Posterior cingulate gyrus (tissue), 11 donors: ENCODE data around the gene ABHD8.

Experiments used
- DNase-seq, 10 donors: peaks; one replicate each; pipeline versions ENCODE4 v3.0.0 to v3.0.0-alpha.2; 2020 to 2021; ENCODE audit warnings: mixed read lengths in 3 of 10
- intact Hi-C: fragments of 100-400 bp; cut with DNase I; formaldehyde crosslinking; loops from one replicate; pipeline ENCODE4 v1.15.1; 2023

ABHD8 gene

DNA sequence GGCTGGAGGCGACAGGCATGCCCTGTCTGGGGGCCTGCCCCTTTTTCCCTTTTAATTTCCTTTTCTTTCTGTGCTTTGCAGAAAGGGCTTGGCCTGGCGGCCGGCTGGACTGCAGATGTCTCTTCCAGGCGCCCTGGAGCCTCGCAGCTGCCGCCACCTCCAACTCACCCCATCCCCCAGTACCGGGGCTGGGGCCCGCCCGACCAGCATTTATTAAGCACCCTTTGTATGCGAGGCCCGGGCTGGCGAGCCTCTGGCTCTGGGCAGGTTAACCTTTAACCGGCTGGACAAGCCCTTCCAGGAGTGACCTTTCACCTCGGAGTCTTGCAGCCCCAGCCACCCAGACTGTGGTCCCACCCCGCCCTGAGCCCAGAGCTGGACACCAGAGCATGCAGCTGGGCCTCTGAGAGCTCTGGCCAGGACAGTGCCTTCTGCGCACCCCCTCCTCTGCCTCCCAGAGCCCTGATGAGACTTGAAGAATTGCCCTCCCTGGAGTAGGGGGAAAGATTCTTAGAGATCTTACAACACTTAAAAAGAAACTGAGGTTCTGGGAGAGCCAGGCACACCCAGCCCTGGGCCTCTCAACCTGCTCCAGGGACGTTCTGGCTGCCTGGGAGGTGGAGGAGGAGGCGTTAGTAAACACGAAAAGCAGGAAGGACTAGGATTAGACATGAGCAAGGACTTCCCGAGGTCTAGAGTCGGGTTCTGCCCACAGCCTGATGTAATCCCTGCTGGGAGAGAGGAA, 56.4 kb downstream of the ABHD8 start:
- peak in 1 of 10 donors; percentile 87 for DNase-seq
- intact Hi-C loops: no loop called here

DNA sequence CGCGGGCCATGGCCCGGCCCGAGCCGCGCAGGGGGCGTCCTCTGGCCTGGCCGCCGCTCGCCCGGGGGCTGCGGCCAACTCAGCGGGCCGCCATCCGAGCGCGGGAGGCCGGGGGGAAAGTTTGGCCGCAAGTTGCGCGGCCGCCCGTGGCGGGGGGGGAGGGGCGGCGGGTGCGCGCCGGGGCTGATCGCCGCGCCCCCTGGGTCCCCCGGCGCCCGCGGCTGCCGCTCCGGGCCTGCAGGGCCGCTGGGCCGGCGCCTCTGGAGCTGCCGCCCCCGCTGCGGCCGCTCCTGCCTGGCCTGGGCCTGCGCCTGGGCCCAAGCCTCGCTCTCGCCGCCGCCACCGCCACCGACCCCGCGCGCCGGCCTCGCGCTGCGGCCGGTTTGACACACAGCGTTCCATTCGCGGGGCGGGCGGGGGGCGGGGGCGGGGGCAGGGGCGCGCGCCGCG, 57.7 kb downstream of the ABHD8 start, which contains the start of gene NR2F6:
Gene NR2F6 (minus strand): TSS at position 385 of the 450 bp plus-strand sequence. CDS start 699 bp downstream, outside the sequence.
- DNase-seq: no peak
- intact Hi-C loops: no loop called here

DNA sequence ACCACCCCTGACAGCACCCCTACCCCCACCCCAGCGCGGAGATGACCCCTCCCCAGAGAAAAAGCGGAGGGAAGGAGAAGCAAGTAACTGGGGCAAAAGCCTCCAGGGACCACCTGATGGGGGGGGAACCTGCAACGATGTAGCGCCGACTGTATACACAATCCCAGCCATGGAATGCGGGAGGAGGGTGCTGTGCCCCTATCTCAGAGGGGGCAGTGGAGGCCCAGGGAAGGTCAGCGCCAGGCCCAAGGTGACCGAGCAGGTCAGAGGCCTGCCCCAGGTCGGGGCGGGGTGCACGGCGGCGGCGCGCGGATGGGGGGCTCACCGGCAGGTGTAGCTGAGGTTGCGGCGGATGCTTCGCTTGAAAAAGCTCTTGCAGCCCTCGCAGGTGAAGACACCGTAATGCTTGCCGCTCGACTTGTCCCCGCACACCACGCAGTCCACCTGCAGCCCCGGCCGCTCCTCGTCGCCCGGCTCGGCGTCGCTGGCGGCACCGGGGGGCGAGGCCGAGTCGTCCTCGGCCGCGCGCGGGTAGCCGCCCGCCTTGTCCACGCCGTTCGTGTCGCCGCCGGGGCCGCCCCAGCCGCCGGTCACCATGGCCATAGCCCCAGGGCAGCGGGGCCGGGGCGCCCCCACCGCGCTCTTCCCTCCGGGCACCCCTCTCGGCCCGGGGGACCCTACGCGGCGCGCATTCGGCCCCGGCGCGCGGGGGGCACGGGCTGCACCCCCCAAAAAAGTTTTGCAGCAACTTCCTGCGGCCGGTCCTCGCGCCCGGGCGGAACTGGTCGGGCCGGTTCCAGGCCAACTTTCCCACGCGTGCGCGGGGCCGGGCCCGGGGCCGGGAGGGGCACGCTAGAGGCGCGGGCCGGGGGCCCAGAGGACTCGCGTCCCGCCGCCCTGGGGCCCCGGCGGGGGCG, 58.3 kb downstream of the ABHD8 start:
- peak in 2 of 10 donors; percentile 40 to 90 for DNase-seq
- intact Hi-C loops: no loop called here

DNA sequence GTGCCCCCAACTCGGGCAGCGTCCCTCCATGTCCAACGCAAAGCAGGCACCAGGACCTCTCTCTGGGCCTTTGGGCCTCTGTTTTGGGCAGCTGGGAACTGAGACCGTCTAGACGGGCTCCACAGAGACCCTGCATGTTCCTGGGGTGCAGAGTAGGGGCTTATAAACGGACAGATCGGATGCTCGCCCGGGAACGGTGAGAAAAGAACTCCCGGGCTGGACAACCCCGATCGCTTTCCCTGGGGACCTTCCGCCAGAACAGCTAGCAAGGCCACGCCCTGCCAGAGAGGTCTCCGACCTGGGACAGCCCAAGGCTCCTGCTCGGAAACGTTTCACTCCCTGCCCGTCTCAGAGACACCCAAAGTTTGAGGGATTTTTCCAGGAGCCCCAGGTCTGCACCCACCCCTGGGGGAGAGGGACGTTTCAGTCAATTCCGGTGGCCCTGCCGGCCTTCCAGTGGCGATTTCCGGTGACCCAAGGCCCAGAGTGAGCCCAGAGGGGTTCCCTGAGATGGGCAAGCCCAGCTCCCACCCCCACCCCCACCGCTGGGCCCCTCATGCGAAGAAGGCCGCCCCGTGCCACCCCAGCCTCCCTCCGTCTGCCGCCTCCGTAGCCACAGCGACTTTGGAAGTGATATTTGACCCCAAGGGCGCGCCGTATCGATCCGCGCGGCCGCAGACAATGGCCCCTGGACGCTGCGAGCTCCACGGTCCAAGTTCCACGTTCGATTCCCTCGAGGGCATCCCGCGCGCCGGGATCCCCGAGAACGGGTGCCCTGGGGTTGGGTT, 59.2 kb downstream of the ABHD8 start:
- intact Hi-C loops: no loop called here
- no peak for DNase-seq

DNA sequence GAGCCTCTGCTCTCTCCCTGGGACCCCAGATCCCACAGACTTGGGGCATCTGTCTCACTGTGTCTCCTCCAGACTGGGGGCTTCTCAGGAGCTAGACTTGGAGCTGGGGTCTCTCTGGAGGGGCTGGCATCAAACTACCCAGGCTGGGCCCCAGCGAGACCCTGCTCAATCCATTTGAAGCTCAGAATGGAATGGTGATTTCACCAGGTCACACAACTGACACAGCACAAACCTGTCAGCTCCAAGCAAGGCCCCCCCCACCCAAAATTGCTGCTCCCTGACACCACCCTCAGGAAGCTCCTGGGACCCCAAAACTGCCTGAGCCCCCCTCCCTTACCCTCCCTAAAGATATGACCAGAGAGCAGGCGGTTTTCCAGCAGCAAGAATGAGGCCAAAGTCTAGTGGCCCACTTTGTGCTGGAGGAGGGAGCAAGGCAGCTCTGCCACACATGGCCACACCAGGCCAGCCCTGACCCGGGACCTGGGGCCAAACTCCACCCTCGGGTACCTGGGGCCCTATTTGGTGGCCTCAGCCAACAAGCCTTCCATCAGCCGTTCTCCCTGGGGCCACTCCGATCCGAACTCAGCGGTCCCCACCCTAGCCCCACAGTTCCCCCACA, 59.9 kb downstream of the ABHD8 start:
- intact Hi-C loops: no loop called here

DNA sequence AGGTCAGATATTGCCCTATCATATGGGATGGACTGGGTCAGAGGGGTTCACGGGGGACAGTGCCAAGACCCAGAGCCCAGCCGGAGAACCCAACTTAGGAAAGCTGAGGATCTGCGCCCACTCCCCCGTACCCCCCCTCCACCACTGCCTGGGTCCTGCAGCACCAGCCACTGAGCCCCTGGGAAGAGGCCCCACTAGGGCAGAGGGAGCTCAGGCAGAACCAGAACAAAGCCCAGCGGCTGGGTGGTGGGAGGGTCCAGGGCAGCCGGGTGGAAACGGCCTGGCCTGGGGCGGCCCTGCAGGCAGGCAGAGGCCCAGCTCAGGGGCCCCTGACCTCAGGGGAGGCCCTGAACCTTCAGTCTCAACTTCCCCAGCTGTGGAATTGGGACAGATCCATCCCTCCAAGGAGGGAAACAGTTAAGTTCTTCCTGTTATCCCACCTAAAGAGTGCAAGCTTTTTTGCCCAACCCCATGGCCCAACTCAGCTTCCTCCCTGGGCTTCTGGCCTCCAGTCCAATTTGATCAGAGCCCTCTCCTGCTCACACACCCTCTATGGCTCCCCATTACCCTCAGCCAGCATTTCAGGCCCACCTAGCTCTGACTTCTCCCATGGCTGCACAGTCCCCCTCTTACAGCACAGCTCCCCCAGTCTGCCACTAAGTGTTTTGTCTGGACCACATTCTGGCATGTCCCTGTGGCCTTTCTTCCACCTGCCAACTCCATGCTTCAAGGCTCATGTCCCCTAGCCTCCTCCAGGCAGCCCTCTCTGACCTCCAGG, 60.6 kb downstream of the ABHD8 start:
- no peak for DNase-seq
- intact Hi-C loops: no loop called here

More for the DNA sequence above, 59.9 kb downstream of the ABHD8 start:
- no peak for DNase-seq
